IMR-90 (cell line): Measurements from ENCODE around the gene AHSA1. TPM values are rescaled to one million over a fixed set of nuclear protein-coding genes. Genes with fewer than 3 reads are reported as not detected.
A peak's percentile ranks its signal among the peaks of the same experiment; 100 is the strongest.

Source experiments
- ATAC-seq: fragments of 200-7000 bp; cut with Tn5 transposase; 2 replicates; pipeline ENCODE4 v1.9.1; 2020; ENCODE audit warnings: low read depth, mild to moderate bottlenecking, moderate library complexity
- BruUV-seq: library from RNA; stranded (reverse); fragments of 400-500 nt; replicated peaks from 2 replicates; lab custom pipeline; 2021; lab: Mats Ljungman, UMichigan
- CTCF ChIA-PET: fragments of 300-600 bp; formaldehyde crosslinking; extraction: SDS; loops from one replicate; lab custom pipeline; 2021; ENCODE audit warnings: antibody characterized with exemption; lab: Yijun Ruan, JAX
- POLR2A ChIA-PET: fragments of 300-600 bp; sonication (Branson Sonifier 250); formaldehyde crosslinking; loops from one replicate; lab custom pipeline; 2022; ENCODE audit warnings: antibody characterized with exemption; ENCODE audit not compliant: unreplicated experiment; lab: Charles Lee
- DNase-seq: peaks from one replicate; pipeline ENCODE4 v3.0.0; 2013
- H2AFZ ChIP-seq: replicated peaks from 2 replicates; pipeline ENCODE3; 2013; ENCODE audit warnings: low read length, mild to moderate bottlenecking; ENCODE audit not compliant: poor library complexity
- H2AK5ac ChIP-seq: 2 replicates; pipeline ENCODE4 v1.6.1; 2013; ENCODE audit warnings: low read depth, low read length, inconsistent platforms
- H2AK9ac ChIP-seq: replicated peaks from 2 replicates; pipeline ENCODE3; 2013; ENCODE audit warnings: mild to moderate bottlenecking, low read depth, low read length, moderate library complexity; ENCODE audit not compliant: poor library complexity
- H2BK120ac ChIP-seq: 2 replicates; pipeline ENCODE4 v1.6.1; 2013; ENCODE audit warnings: low read depth, low read length, inconsistent platforms
- H2BK15ac ChIP-seq: 3 replicates; pipeline ENCODE4 v1.6.1; 2013; ENCODE audit warnings: low read depth, low read length, inconsistent platforms
- H2BK20ac ChIP-seq: 2 replicates; pipeline ENCODE4 v1.6.1; 2013; ENCODE audit warnings: low read depth, mild to moderate bottlenecking, inconsistent platforms, low read length, moderate library complexity
- H2BK5ac ChIP-seq: 2 replicates; pipeline ENCODE4 v1.6.1; 2013; ENCODE audit warnings: mild to moderate bottlenecking, low read depth, low read length, inconsistent platforms; ENCODE audit not compliant: poor library complexity, severe bottlenecking
- H3K14ac ChIP-seq: replicated peaks from 2 replicates; pipeline ENCODE4 v1.6.1; 2013; ENCODE audit warnings: low read depth, low read length, inconsistent platforms
- H3K18ac ChIP-seq: 2 replicates; pipeline ENCODE4 v1.6.1; 2013; ENCODE audit warnings: low read depth, low read length, control low read depth
- H3K23ac ChIP-seq: 2 replicates; pipeline ENCODE4 v1.6.1; 2013; ENCODE audit warnings: low read depth, low read length, inconsistent platforms
- H3K27ac ChIP-seq: 2 replicates; pipeline ENCODE4 v1.5.1; 2013; ENCODE audit warnings: mild to moderate bottlenecking, control low read depth, low read length; ENCODE audit not compliant: insufficient read depth
- H3K27me3 ChIP-seq: 2 replicates; pipeline ENCODE4 v1.6.1; 2013; ENCODE audit warnings: low read length; ENCODE audit not compliant: control insufficient read depth, insufficient read depth
- H3K36me3 ChIP-seq: 2 replicates; pipeline ENCODE4 v1.6.1; 2013; ENCODE audit warnings: low read length, mixed read lengths; ENCODE audit not compliant: control insufficient read depth, insufficient read depth
- H3K4ac ChIP-seq: 2 replicates; pipeline ENCODE4 v1.6.1; 2013; ENCODE audit warnings: low read depth, low read length, inconsistent platforms
- H3K4me1 ChIP-seq: 2 replicates; pipeline ENCODE4 v1.6.1; 2013; ENCODE audit warnings: low read length, mixed read lengths; ENCODE audit not compliant: control insufficient read depth, insufficient read depth
- H3K4me2 ChIP-seq: 2 replicates; pipeline ENCODE4 v1.6.1; 2013; ENCODE audit warnings: low read depth, mild to moderate bottlenecking, control low read depth, low read length, moderate library complexity
- H3K4me3 ChIP-seq: 2 replicates; pipeline ENCODE4 v1.5.1; 2013; ENCODE audit warnings: low read depth, mild to moderate bottlenecking, control low read depth, low read length, moderate library complexity; ENCODE audit not compliant: insufficient read depth
- H3K56ac ChIP-seq: 2 replicates; pipeline ENCODE4 v1.6.1; 2013; ENCODE audit warnings: low read length, inconsistent platforms; ENCODE audit not compliant: insufficient read depth; ENCODE audit errors: extremely low read depth
- H3K79me1 ChIP-seq, 2 experiments: 2 replicates each; pipeline ENCODE4 v1.6.1; 2013; ENCODE audit warnings: low read length in 2 of 2, inconsistent platforms in 1 of 2, low read depth in 1 of 2
- H3K9ac ChIP-seq: 2 replicates; pipeline ENCODE4 v1.6.1; 2013; ENCODE audit warnings: low read depth, low read length, control low read depth
- H3K9me1 ChIP-seq: 2 replicates; pipeline ENCODE4 v1.6.1; 2013; ENCODE audit warnings: low read length, inconsistent platforms; ENCODE audit not compliant: insufficient read depth
- H3K9me3 ChIP-seq: 2 replicates; pipeline ENCODE4 v1.6.1; 2013; ENCODE audit warnings: low read length; ENCODE audit not compliant: control insufficient read depth, insufficient read depth
- H4K20me1 ChIP-seq: 2 replicates; pipeline ENCODE4 v1.6.1; 2013; ENCODE audit warnings: low read length, inconsistent platforms; ENCODE audit not compliant: insufficient read depth
- H4K5ac ChIP-seq: 2 replicates; pipeline ENCODE4 v1.6.1; 2013; ENCODE audit warnings: mild to moderate bottlenecking, low read depth, low read length, control low read depth
- H4K8ac ChIP-seq, 2 experiments: 2 replicates each; pipeline ENCODE4 v1.6.1; 2013; ENCODE audit warnings: low read depth in 2 of 2, low read length in 2 of 2, control low read depth in 1 of 2, inconsistent platforms in 1 of 2
- H4K91ac ChIP-seq: 2 replicates; pipeline ENCODE4 v1.6.1; 2013; ENCODE audit warnings: low read depth, low read length, inconsistent platforms; ENCODE audit not compliant: insufficient read depth
- WGBS, 2 experiments: methylation state at CpG; one replicate each; pipeline versions ENCODE4 v1.1.5 to v1.1.7; 2013; ENCODE audit warnings: missing lambda C conversion rate in 2 of 2; ENCODE audit not compliant: insufficient read length in 1 of 2; ENCODE audit errors: extremely low coverage in 2 of 2; 5-methylcytosine and 5-hydroxymethylcytosine counted together
- dilution Hi-C: fragments of 300-500 bp; cut with HindIII; formaldehyde crosslinking; loops from one replicate; pipeline ENCODE4 v1.14.3; 2018; ENCODE audit warnings: low sequenced_read_pairs; ENCODE audit not compliant: unreplicated experiment
- in situ Hi-C: fragments of 300-500 bp; cut with MboI; formaldehyde crosslinking; loops from 3 replicates; pipeline ENCODE4 v1.14.3; 2019; ENCODE audit warnings: low sequenced_read_pairs, inconsistent platforms, mixed read lengths
- intact Hi-C: fragments of 100-400 bp; cut with micrococcal nuclease; formaldehyde crosslinking; loops from 2 replicates; pipeline ENCODE4 v1.10.0; 2022
- polyA plus RNA-seq, 3 experiments: library from polyadenylated mRNA; depleted of rRNA; stranded (reverse); fragments of >200 nt; gene quantifications; 2 replicates each; pipeline ENCODE4 v1.2.3, GENCODE V29; 2012; ENCODE audit warnings: low replicate concordance in 1 of 3
- total RNA-seq: library from RNA; depleted of rRNA; stranded (reverse); fragments of >200 nt; gene quantifications from 2 replicates; pipeline ENCODE4 v1.2.3, GENCODE V29; 2012
- TF ChIP-seq, protein P1 (sequence below): fragments of 150-350 bp; IDR thresholded peaks from 2 replicates; pipeline ENCODE4 v1.6.1; 2017; ENCODE audit warnings: mild to moderate bottlenecking, antibody characterized with exemption, low read length, low read depth

The AHSA1 gene
- total and polyA plus RNA-seq, 2 of the 4 experiments (the other 2 are of a cell fraction), result 166 to 252 TPM

- Histone ChIP-seq H2BK15ac (no peak overlapping the region), H4K5ac (no peak overlapping the region), H2AFZ (no peak overlapping the region), H3K9ac (no peak overlapping the region), H4K91ac (no peak overlapping the region), H3K56ac (no peak overlapping the region), H3K36me3 (peaks cover 13% of the 10 kb centered on the region), H3K9me1 (peaks cover 2% of the 10 kb centered on the region), H3K27me3 (no peaks in the 10 kb centered on the region), H2BK120ac (no peak overlapping the region), H3K79me1 (peaks cover 11 to 38% of the 10 kb centered on the region in 2 experiments), H3K4me1 (peaks cover 3% of the 10 kb centered on the region), H2AK9ac (no peak overlapping the region), H3K18ac (no peak overlapping the region), H2AK5ac (no peak overlapping the region), H2BK20ac (no peak overlapping the region), H4K20me1 (peaks cover 11% of the 10 kb centered on the region; the same call in 1 of the 2 replicates), H3K9me3 (no peaks in the 10 kb centered on the region), H3K23ac (0 out of 2 replicates have a peak overlapping the region, but pooled peaks have one; percentile 13), H3K14ac (no peak overlapping the region), H4K8ac (no peak overlapping the region), H3K4me2 (0 out of 2 replicates have a peak overlapping the region, but pooled peaks have one; percentile 94), H2BK5ac (no peak overlapping the region), H3K4me3 (no peak overlapping the region), H3K27ac (no peak overlapping the region), H3K4ac (no peak overlapping the region)
- DNase-seq (no peak), ATAC-seq (no peak)
- in situ Hi-C loops (no loop called here), dilution Hi-C loops (no loop called here), intact Hi-C loops (loop anchor here (5.0 to 10.0 kb wide), 3 partner anchors 134 to 346 kb away; partner anchors contain the start of genes ADCK1, GSTZ1 and POMT2)
- TF ChIP-seq, protein P1, sequence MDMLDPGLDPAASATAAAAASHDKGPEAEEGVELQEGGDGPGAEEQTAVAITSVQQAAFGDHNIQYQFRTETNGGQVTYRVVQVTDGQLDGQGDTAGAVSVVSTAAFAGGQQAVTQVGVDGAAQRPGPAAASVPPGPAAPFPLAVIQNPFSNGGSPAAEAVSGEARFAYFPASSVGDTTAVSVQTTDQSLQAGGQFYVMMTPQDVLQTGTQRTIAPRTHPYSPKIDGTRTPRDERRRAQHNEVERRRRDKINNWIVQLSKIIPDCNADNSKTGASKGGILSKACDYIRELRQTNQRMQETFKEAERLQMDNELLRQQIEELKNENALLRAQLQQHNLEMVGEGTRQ, result no peak
- POLR2A ChIA-PET, result no interaction called here
- no TSS peak for BruUV-seq
- WGBS, 2 experiments, result no CpG with 5 or more reads among the region's 2 CpGs
- CTCF ChIA-PET, result no interaction called here
Measured at GRCh38 chr14:77455966-77456640, 1.8 kb upstream of the AHSA1 start.
